WERI-Rb-1 (cell line): Measurements from ENCODE around the gene CDH10.

ENCODE experiments used
- DNase-seq: peaks from one replicate; pipeline ENCODE4 v3.0.0-alpha.2; 2020
- H3K27ac ChIP-seq: fragments of 250-450 bp; sonication (Bioruptor Pico); 2 replicates; pipeline ENCODE4 v1.5.1; 2020; ENCODE audit warnings: mild to moderate bottlenecking, moderate library complexity
- H3K27me3 ChIP-seq: fragments of 250-450 bp; sonication (Bioruptor Pico); 2 replicates; pipeline ENCODE4 v1.5.1; 2021; ENCODE audit warnings: mild to moderate bottlenecking, low read depth, moderate library complexity; ENCODE audit not compliant: insufficient read depth, severe bottlenecking
- H3K36me3 ChIP-seq: fragments of 250-450 bp; sonication (Bioruptor Pico); 2 replicates; pipeline ENCODE4 v1.5.1; 2020; ENCODE audit warnings: mild to moderate bottlenecking, moderate library complexity
- H3K4me3 ChIP-seq: 2 replicates; pipeline ENCODE4 v1.5.1; 2011; ENCODE audit warnings: low read depth, mild to moderate bottlenecking, control low read depth, low read length
- H3K9me3 ChIP-seq: fragments of 250-450 bp; sonication (Bioruptor Pico); 2 replicates; pipeline ENCODE4 v1.5.1; 2021; ENCODE audit warnings: mild to moderate bottlenecking, moderate library complexity; ENCODE audit not compliant: severe bottlenecking
- TF ChIP-seq, protein P1 (sequence below): IDR thresholded peaks from 2 replicates; pipeline ENCODE4 v1.5.1; 2011; ENCODE audit warnings: low read depth, mild to moderate bottlenecking, control low read depth, inconsistent platforms, low read length

CDH10 gene

DNA sequence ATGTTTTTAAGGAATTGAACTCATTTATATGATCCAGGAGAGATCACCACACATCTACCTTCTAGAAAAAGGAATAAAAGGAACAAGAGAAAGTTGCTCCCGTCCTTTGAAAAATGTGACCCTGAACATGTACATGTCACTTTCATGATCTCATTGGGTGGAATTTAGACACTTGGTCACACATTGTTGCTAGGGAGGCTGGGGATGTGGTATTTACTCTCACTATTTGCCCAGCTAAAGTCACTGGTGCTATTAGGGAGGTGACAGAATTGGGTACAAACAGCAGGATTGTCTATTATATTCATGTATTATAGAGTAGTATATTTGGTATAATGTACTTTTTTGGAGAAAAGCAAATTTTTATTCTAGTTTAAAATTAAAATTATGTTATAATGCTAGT is 2.1 kb upstream of the CDH10 start:
- Histone ChIP-seq H3K4me3 (no peak overlapping the region), H3K27me3 (no peaks in the 10 kb centered on the region), H3K36me3 (no peaks in the 10 kb centered on the region), H3K27ac (no peak overlapping the region), H3K9me3 (no peaks in the 10 kb centered on the region)
- TF ChIP-seq, protein P1, sequence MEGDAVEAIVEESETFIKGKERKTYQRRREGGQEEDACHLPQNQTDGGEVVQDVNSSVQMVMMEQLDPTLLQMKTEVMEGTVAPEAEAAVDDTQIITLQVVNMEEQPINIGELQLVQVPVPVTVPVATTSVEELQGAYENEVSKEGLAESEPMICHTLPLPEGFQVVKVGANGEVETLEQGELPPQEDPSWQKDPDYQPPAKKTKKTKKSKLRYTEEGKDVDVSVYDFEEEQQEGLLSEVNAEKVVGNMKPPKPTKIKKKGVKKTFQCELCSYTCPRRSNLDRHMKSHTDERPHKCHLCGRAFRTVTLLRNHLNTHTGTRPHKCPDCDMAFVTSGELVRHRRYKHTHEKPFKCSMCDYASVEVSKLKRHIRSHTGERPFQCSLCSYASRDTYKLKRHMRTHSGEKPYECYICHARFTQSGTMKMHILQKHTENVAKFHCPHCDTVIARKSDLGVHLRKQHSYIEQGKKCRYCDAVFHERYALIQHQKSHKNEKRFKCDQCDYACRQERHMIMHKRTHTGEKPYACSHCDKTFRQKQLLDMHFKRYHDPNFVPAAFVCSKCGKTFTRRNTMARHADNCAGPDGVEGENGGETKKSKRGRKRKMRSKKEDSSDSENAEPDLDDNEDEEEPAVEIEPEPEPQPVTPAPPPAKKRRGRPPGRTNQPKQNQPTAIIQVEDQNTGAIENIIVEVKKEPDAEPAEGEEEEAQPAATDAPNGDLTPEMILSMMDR: no peak
- no peak for DNase-seq

DNA sequence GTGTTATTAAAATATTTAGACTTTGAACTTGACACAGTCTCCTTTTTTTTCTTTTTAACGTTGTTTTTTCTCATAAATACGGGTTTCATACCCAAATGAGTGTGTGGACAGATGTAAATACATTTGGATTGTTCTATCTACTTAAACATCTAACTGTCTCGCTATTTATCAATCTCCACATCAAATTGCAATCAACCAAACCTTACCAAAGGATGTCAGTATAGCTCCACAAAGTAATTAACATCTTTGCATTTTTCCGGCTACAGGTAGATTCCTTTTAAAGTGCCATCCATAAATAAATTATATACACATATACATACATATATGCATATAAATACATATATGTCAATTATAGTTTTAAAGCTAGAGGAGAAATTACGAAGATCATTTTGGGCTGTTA is 705 bp upstream of the CDH10 start:
- TF ChIP-seq, protein P1: no peak
- no peak for DNase-seq

GRCh38 chr5:24643880-24644279 is 898 bp downstream of the CDH10 start:
- DNase-seq: no peak
- TF ChIP-seq, protein P1: no peak
- H3K27me3 ChIP-seq: no peaks in the 10 kb centered on the region
- no peaks in the 10 kb centered on the region for H3K9me3 ChIP-seq
- H3K27ac ChIP-seq: no peak overlapping the region
- no peak overlapping the region for H3K4me3 ChIP-seq
- no peaks in the 10 kb centered on the region for H3K36me3 ChIP-seq

More for the DNA sequence above, 705 bp upstream of the CDH10 start:
- Histone ChIP-seq H3K27me3 (no peaks in the 10 kb centered on the region), H3K27ac (peak overlapping the region; percentile 55; the same call in 1 of the 2 replicates), H3K9me3 (no peaks in the 10 kb centered on the region), H3K4me3 (peak overlapping the region; percentile 58), H3K36me3 (no peaks in the 10 kb centered on the region)

DNA sequence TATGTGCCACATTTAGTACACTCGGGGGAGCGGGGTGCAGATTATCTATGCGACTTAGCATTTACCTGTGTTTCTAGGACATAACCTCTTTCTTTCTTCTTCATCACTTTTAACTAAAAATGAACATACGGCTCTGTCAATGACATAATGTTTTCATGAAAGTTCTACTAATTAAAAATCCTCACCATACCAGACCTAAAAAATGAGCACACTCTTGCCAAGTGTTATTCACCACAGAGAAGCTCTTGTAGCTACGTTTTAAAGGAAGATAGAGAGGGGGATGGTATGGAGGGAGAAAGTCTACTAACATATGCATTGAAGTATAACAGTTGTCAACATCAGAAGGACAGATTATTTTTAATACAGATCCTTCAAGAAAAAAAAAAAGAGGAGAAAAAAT is 1.6 kb downstream of the CDH10 start:
- no peaks in the 10 kb centered on the region for H3K36me3 ChIP-seq
- no peaks in the 10 kb centered on the region for H3K9me3 ChIP-seq
- H3K4me3 ChIP-seq: no peak overlapping the region
- H3K27me3 ChIP-seq: no peaks in the 10 kb centered on the region
- DNase-seq: no peak
- TF ChIP-seq, protein P1: no peak
- H3K27ac ChIP-seq: no peak overlapping the region

DNA sequence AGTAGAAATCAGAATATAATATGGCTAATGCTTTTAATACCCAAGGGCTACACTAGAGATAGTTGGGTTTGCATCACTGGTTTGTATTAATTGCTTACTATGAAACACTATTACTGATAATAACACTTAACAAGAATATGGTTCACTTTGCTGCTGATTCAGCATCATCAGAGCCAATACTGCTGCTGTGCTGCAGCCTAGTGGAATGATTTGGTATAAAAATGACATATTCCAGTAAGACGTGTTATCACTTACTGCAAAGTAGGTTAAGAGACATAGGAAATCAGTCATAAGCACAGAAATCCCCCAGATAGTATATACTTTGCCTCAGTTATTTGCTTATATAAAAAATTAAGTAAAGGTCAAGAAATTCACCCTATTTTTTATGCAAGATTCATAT is 2.8 kb downstream of the CDH10 start:
- H3K27me3 ChIP-seq: no peaks in the 10 kb centered on the region
- H3K9me3 ChIP-seq: no peaks in the 10 kb centered on the region
- no peak overlapping the region for H3K27ac ChIP-seq
- peak; percentile 45 for DNase-seq
- H3K36me3 ChIP-seq: no peaks in the 10 kb centered on the region
- H3K4me3 ChIP-seq: no peak overlapping the region
- TF ChIP-seq, protein P1: peak; percentile 57

DNA sequence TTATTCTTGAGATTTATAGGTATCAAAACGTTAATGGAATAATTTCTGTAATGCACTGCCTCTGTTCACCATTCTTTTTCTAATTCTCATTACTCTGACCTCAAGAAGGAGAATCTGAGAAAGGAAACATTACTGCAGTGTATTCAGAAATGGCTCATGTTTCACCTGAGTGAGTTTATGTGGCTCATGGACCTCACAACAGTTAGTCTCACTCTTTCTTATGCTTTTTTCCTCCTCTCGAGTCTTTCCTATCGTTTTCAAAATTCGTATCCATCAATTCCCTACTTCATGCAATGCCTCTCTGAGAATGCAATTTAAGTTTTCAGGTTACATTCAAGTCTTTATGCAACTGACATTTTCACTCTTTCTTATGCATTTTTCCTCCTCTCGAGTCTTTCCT is 9.6 kb downstream of the CDH10 start:
- H3K27me3 ChIP-seq: no peaks in the 10 kb centered on the region

More for the DNA sequence above, 9.6 kb downstream of the CDH10 start:
- no peak overlapping the region for H3K27ac ChIP-seq
- H3K9me3 ChIP-seq: no peaks in the 10 kb centered on the region
- TF ChIP-seq, protein P1: no peak
- no peak overlapping the region for H3K4me3 ChIP-seq
- no peaks in the 10 kb centered on the region for H3K36me3 ChIP-seq
- DNase-seq: no peak
